ENCODE data around the gene PCSK2.

PCSK2 gene

DNA sequence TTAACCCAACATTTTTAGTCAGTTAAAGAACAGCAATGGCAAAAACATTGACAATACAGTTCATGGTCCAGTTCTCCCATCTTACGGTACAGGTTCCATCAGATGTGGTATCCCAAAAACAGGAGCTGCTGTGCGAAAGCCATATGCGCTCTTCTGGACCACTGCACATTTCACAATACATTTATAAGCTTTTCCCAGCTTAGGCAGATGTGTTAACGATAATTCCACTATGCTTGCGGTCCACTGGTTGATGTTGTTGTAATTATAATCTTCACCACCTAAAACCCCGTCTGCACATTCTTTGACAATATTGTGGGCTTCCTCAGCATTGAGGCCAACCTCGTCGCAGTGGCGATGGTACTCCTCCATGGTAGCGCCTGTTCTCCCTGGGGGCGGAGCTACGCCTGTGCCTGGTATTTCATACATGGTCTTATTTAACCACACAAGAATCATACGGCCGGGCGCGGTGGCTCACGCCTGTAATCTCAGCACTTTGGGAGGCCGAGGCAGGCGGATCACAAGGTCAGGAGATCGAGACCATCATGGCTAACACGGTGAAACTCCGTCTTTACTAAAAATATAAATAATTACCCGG, 252.3 kb downstream of the PCSK2 start:
- DNase-seq (no peak), ATAC-seq (replicated peaks) (no peak)
- Mint-ChIP-seq H3K27me3 (peaks cover 12 to 42% of the 10 kb centered on the region in 2 donors), H3K27ac (no peak overlapping the region), H3K36me3 (ENCODE audit: insufficient read depth) (no peaks in the 10 kb centered on the region), H3K9me3 (no peaks in the 10 kb centered on the region), H3K4me3 (no peak overlapping the region), H3K4me1 (ENCODE audit: low read depth in 2 of 2) (no peaks in the 10 kb centered on the region)

DNA sequence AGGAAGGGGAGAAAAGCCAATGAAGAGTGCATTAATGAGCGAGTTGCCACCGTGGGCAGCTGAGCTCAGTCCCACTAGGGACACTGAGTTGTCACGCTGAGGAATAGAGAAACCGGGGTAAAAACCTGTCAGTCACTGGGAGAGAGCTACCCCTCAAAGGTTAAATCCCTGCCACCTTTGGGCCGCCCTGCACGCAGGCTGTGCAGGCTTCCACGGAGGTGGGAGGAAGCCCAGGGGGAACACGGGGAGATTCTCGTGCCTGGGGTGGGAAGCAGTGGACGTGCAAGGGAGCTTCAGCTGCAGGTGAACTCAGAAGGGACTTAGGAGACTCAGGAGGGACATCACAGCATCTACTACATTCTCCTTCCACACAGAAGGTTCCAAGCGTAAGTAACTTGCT, 253.9 kb downstream of the PCSK2 start:
- Mint-ChIP-seq H3K4me1 (ENCODE audit: low read depth in 2 of 2) (no peaks in the 10 kb centered on the region), H3K4me3 (no peak overlapping the region)
- ATAC-seq (replicated peaks), result no peak

DNA sequence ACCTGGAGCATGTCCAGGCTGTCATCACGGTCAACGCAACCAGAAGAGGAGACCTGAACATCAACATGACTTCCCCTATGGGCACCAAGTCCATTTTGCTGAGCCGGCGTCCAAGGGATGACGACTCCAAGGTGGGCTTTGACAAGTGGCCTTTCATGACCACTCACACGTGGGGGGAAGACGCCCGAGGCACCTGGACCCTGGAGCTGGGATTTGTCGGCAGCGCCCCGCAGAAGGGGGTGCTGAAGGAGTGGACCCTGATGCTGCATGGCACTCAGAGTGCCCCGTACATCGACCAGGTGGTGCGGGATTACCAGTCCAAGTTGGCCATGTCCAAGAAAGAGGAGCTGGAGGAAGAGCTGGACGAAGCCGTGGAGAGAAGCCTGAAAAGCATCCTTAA, 254.8 kb downstream of the PCSK2 start:
- Mint-ChIP-seq H3K4me1 (ENCODE audit: low read depth in 2 of 2) (no peaks in the 10 kb centered on the region), H3K36me3 (ENCODE audit: insufficient read depth) (no peaks in the 10 kb centered on the region), H3K27me3 (peaks cover 18 to 43% of the 10 kb centered on the region in 2 donors), H3K4me3 (no peak overlapping the region), H3K9me3 (no peaks in the 10 kb centered on the region), H3K27ac (no peak overlapping the region)
- ATAC-seq (replicated peaks) (no peak), DNase-seq (no peak)

More for the DNA sequence above, 253.9 kb downstream of the PCSK2 start:
- Mint-ChIP-seq H3K27me3 (peaks cover 12 to 34% of the 10 kb centered on the region in 2 donors), H3K36me3 (ENCODE audit: insufficient read depth) (no peaks in the 10 kb centered on the region), H3K9me3 (no peaks in the 10 kb centered on the region), H3K27ac (no peak overlapping the region)
- no peak for DNase-seq

DNA sequence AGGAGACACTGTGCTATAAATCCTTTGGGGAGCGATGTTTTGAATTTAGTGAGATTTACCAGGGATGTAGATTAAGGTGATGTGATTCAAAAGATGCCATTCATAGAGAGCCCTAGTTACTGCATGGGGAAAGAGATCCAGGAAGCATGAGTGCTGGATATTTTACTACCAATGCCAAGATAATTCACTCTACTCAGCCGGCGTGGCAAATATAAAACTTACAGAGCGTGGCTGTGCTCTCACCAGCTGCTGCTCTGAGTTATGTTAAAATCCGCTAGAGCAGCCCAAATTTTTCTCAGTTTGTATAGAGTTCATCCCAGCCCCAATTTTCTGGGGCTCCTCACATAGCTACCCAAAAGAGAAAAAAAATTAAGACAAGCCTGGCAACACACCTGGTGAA, 255.7 kb downstream of the PCSK2 start:
- peaks cover 24 to 52% of the 10 kb centered on the region in 2 donors for H3K27me3 Mint-ChIP-seq
- H3K4me1 Mint-ChIP-seq (ENCODE audit: low read depth in 2 of 2), result no peaks in the 10 kb centered on the region
- no peaks in the 10 kb centered on the region for H3K9me3 Mint-ChIP-seq
- ATAC-seq (replicated peaks) (no peak), DNase-seq (no peak)
- H3K4me3 Mint-ChIP-seq, result no peak overlapping the region
- H3K36me3 Mint-ChIP-seq (ENCODE audit: insufficient read depth), result no peaks in the 10 kb centered on the region
- no peak overlapping the region for H3K27ac Mint-ChIP-seq

DNA sequence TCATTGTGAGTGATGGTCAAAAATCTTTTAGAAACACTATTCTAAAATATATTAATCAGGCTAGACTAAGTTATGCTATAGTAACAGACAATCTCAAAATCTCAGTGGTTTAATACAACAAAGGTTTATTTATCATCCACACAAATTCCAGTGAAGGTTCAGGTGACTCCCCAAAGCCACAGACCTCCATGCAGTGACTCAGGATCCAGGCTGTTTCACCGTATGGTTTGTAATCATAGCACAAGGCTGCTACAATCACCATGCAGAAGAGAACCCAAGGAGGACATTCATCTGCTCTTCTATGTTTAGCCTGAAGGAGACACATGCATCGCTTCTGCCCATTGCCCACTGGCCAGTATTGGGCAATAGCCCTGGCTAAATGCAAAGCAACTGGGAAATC, 258.2 kb downstream of the PCSK2 start:
- Mint-ChIP-seq H3K4me1 (ENCODE audit: low read depth in 2 of 2) (no peaks in the 10 kb centered on the region), H3K27ac (no peak overlapping the region), H3K36me3 (ENCODE audit: insufficient read depth) (no peaks in the 10 kb centered on the region), H3K27me3 (peaks cover 24 to 56% of the 10 kb centered on the region in 2 donors), H3K9me3 (no peaks in the 10 kb centered on the region), H3K4me3 (no peak overlapping the region)
- DNase-seq, result no peak
- ATAC-seq (replicated peaks), result no peak

DNA sequence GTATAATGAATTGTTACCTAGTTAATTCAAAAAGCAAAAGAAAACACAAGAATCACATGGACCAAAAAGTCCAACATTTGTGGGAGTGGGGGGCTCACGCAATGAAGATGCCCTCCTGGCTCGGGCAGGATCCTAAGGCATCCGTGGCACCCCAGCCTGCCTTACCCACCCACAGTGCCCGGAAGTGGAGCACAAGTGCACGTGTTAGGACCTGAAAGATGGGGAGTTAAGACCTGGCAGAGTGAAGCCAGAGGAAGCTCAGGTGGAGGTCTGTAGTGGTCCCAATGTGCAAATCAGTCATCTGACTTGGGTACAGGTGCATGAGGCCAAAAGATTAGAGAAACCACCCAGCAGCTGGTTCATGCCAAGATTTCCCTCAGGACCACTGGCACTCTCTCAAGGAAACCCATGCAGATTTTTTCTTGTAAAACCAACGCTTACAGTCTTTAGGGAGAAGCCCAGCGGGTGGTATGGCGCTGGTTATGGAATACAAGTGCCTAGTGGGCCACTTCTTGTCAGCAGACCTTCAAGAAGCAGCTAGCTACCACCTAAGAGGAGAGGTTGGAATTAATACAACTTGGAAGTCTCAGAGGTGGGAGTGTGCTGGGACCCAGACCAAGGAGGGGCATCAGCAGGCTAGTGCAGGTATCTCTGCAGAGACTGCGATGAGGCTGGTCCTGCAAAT, 262.2 kb downstream of the PCSK2 start:
- ATAC-seq (replicated peaks) (no peak), DNase-seq (no peak)
- H3K36me3 Mint-ChIP-seq (ENCODE audit: insufficient read depth), result no peaks in the 10 kb centered on the region
- peaks cover 12 to 31% of the 10 kb centered on the region in 2 donors for H3K27me3 Mint-ChIP-seq
- H3K4me3 Mint-ChIP-seq, result no peak overlapping the region
- no peak overlapping the region for H3K27ac Mint-ChIP-seq
- no peaks in the 10 kb centered on the region for H3K9me3 Mint-ChIP-seq
- H3K4me1 Mint-ChIP-seq (ENCODE audit: low read depth in 2 of 2), result no peaks in the 10 kb centered on the region

DNA sequence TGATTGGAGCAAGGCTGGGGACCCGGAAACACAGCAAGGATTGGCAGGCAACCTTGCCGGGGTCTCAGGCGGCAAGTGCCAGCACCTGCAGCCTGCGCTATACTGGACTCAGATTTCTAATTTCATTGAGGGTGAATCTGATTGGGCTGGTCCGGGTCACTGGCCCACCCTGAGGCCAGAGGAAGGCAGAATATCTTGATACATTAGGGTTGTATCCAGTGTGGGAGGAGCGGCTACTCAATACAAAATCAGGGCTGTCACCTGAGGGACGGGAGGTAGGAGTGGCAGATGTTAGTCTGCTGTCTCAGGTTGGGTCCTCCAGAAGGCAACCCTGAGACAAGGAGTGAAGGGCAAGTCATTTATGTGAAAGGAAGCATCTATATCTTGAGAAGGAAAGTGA, 263.7 kb downstream of the PCSK2 start:
- Mint-ChIP-seq H3K36me3 (ENCODE audit: insufficient read depth) (no peaks in the 10 kb centered on the region), H3K4me3 (no peak overlapping the region), H3K27me3 (peaks cover 12 to 31% of the 10 kb centered on the region in 2 donors), H3K9me3 (no peaks in the 10 kb centered on the region), H3K4me1 (ENCODE audit: low read depth in 2 of 2) (no peaks in the 10 kb centered on the region), H3K27ac (no peak overlapping the region)
- DNase-seq (no peak), ATAC-seq (replicated peaks) (no peak)

DNA sequence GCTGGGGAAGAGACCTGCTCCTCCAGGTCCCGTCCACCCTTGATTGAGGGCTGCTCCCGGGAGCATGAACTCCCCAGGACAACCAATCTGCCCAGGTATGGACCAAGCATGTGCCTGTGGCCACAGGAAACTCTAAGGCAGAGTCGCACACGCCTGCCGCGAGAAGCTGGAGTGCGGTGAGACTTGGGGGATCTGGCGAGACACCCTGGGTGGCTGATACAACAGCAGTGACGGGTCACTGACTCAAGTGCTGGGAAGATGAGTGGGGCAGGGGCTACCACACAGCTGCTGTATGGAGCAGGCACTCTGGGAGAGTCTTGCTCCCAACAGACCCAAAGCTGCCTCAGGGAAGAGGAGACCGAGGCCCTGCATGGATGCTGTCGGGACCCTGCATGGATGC, 264.2 kb downstream of the PCSK2 start:
- Mint-ChIP-seq H3K27ac (no peak overlapping the region), H3K9me3 (no peaks in the 10 kb centered on the region), H3K4me1 (ENCODE audit: low read depth in 2 of 2) (no peaks in the 10 kb centered on the region), H3K4me3 (no peak overlapping the region), H3K36me3 (ENCODE audit: insufficient read depth) (no peaks in the 10 kb centered on the region), H3K27me3 (peaks cover 10 to 27% of the 10 kb centered on the region in 2 donors)
- DNase-seq (no peak), ATAC-seq (replicated peaks) (no peak)

DNA sequence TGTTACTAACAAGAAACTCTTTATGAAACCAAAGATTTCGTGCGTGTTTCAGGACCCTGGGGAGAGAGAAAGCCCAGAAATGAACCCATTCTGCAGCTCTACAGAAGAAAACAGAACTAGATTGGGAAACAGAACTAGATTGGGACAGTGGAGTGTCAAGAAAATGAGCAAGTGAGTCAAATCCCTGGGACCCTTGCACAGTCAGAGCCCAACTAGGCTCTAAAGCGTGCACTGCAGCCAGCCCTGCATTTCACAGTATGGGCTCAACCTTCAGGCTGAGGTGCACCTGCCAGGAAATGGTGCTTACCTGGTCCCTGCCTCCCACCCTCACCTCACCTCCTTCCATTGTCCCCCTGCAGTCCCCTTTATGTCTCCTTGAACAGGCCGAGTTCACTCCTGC, 264.6 kb downstream of the PCSK2 start:
- Mint-ChIP-seq H3K4me1 (ENCODE audit: low read depth in 2 of 2) (no peaks in the 10 kb centered on the region), H3K27me3 (peaks cover 6 to 23% of the 10 kb centered on the region in 2 donors), H3K9me3 (no peaks in the 10 kb centered on the region), H3K36me3 (ENCODE audit: insufficient read depth) (no peaks in the 10 kb centered on the region), H3K4me3 (no peak overlapping the region), H3K27ac (no peak overlapping the region)
- ATAC-seq (replicated peaks) (no peak), DNase-seq (no peak)

DNA sequence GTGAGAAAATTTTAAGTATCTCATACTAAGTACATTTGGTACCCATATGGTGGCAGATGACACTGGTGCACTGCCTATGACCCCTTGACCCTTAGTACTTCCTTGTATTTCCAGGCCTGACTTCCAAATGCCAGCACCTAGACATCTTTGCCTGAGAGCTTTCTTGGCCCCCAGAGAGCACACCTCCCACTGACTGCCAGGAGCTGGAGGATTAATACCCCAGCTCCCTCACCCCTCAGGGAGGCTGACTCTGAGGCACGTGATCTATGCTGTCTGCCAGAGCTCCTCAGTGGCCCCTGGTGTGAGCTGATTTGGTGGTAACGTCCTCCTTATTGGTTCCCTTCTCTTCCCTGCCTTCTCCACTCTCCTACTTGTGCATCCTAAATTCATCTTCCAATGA, 266.3 kb downstream of the PCSK2 start:
- Mint-ChIP-seq H3K27ac (no peak overlapping the region), H3K27me3 (peaks cover 0 to 7% of the 10 kb centered on the region in 2 donors), H3K36me3 (ENCODE audit: insufficient read depth) (no peaks in the 10 kb centered on the region), H3K4me3 (no peak overlapping the region), H3K9me3 (no peaks in the 10 kb centered on the region), H3K4me1 (ENCODE audit: low read depth in 2 of 2) (no peaks in the 10 kb centered on the region)
- DNase-seq (no peak), ATAC-seq (replicated peaks) (no peak)

DNA sequence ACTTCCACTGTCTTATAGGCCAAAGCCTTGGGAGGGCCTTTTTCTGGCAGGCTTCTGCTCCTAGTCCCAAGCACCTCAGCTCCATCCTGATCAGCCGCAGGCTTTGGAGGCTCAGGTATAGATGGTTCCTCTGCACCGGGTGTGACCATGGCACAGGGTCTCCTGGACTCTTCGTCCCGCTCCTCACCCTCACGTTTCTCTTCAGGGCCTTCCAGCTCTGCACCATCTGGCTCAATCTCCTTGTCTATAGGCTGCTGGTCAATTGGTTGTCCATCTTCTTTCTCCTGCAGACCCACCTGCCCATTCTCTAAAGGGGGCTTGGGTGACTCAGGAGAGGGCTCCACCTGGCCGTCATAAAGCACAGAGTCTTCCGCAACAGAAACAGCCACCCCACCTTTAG, 267.4 kb downstream of the PCSK2 start:
- no peak for DNase-seq
- Mint-ChIP-seq H3K4me3 (no peak overlapping the region), H3K36me3 (ENCODE audit: insufficient read depth) (peaks cover 2% of the 10 kb centered on the region), H3K9me3 (no peaks in the 10 kb centered on the region), H3K27me3 (peaks cover 0 to 9% of the 10 kb centered on the region in 2 donors), H3K4me1 (ENCODE audit: low read depth in 2 of 2) (no peaks in the 10 kb centered on the region), H3K27ac (no peak overlapping the region)
- ATAC-seq (replicated peaks), result no peak

DNA sequence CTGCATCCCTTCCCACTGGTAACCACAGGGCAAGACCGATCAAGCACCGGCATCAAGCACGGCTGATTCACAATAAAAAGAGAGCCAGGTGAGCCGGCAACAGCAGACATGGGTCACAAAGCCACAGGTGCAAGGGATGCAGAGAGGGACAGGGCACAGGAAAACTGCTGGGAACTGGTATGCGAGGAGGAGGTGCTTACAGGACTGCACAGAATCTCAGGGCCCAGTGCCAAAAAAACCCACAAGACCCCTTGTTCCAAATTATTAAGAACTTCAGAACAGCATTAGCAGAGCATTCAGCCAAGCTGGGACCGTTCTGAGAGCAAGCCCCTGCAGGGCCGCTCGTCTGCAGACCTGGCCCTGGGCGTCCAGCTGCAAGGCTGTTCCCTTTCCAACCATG, 269.0 kb downstream of the PCSK2 start:
- H3K27ac Mint-ChIP-seq, result no peak overlapping the region
- DNase-seq, result no peak
- H3K36me3 Mint-ChIP-seq (ENCODE audit: insufficient read depth), result peaks cover 2% of the 10 kb centered on the region
- no peak overlapping the region for H3K4me3 Mint-ChIP-seq
- no peaks in the 10 kb centered on the region for H3K9me3 Mint-ChIP-seq
- no peak for ATAC-seq (replicated peaks)
- no peaks in the 10 kb centered on the region for H3K4me1 Mint-ChIP-seq (ENCODE audit: low read depth in 2 of 2)
- peaks cover 0 to 9% of the 10 kb centered on the region in 2 donors for H3K27me3 Mint-ChIP-seq

DNA sequence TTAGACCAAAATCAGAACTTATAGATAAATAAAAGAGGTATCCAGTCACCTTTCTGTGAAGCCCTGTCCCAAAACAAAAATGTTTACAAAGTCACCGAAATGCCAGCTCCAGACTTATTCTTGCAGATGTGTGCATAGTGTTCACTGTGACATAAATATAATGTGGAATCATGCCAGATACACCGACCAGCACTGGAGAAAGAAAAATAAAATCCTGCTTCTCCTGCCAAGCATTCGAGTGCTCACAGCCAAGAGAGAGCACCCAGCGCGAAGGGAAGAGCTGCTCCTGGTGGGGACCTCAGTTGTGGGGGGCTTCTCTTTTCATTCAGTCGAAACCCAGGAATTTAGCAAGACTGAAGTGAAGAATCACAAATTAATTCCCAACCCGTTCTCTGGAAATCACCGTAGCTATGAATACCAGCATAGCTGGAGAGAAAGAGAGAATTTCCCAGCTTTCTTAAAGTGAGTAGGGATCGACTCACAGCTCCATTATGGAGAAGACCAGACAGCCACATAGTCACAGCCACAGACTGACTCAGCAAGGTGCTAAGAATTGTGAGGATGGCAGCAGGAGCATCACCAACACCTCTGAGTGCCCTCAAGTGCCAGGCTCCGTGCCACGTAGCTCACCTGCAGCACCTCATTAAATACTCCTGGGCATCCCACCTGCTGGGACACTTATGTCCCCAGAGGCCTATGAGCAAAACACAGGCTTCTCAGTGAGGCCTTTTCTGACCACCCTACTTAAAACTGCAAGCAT, 271.2 kb downstream of the PCSK2 start:
- DNase-seq (no peak), ATAC-seq (replicated peaks) (no peak)
- Mint-ChIP-seq H3K36me3 (ENCODE audit: insufficient read depth) (peaks cover 2% of the 10 kb centered on the region), H3K4me3 (no peak overlapping the region), H3K27me3 (peaks cover 4 to 9% of the 10 kb centered on the region in 2 donors), H3K27ac (no peak overlapping the region), H3K4me1 (ENCODE audit: low read depth in 2 of 2) (no peaks in the 10 kb centered on the region), H3K9me3 (no peaks in the 10 kb centered on the region)

DNA sequence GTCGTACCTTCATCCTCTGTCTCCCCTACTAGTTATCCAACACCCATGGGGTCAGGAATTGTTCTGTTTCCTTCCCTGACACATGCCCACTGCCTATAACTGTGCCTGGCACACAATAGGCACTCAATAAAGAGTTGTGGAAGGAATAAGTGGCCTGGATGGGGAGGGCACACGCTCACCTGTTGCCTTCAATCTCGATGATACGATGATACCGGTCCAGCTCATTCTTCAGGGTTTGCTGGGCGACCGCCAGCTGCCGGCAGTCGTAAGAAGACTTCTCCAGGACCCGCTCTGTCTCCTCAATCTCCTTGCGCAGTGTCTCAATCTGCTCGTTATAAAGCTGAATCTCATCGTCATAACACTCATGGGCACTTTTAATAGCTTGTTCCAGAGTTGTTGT, 271.8 kb downstream of the PCSK2 start:
- Mint-ChIP-seq H3K27ac (no peak overlapping the region), H3K4me3 (no peak overlapping the region), H3K36me3 (ENCODE audit: insufficient read depth) (peaks cover 2% of the 10 kb centered on the region), H3K27me3 (peaks cover 4 to 9% of the 10 kb centered on the region in 2 donors), H3K4me1 (ENCODE audit: low read depth in 2 of 2) (peaks cover 2 to 4% of the 10 kb centered on the region in 2 donors), H3K9me3 (no peaks in the 10 kb centered on the region)
- DNase-seq (no peak), ATAC-seq (replicated peaks) (no peak)

Data from effector memory CD8-positive, alpha-beta T cell (primary cell).